ENCODE measurements around the gene MTHFD2L.

Gene MTHFD2L

GRCh38 chr4:74319470-74319869 lies 161.6 kb downstream of the MTHFD2L start:
- DNase-seq (ENCODE audit: low read depth), result no peak
- H3K4me3 ChIP-seq (ENCODE audit: low read depth, low read length), result no peak overlapping the region
- TF ChIP-seq CTCF (IDR thresholded peaks at IDR 0.05; ENCODE audit: control insufficient read depth, extremely low read depth, insufficient read depth), result no peak

GRCh38 chr4:74320559-74321118 lies 162.7 kb downstream of the MTHFD2L start:
- peak; percentile 56 for TF ChIP-seq CTCF (IDR thresholded peaks at IDR 0.05; ENCODE audit: control insufficient read depth, extremely low read depth, insufficient read depth)
- H3K4me3 ChIP-seq (ENCODE audit: low read depth, low read length), result no peak overlapping the region
- peak; percentile 41 for DNase-seq (ENCODE audit: low read depth)

GRCh38 chr4:74322301-74322700 lies 164.4 kb downstream of the MTHFD2L start:
- no peak overlapping the region for H3K4me3 ChIP-seq (ENCODE audit: low read depth, low read length)
- no peak for TF ChIP-seq CTCF (IDR thresholded peaks at IDR 0.05; ENCODE audit: control insufficient read depth, extremely low read depth, insufficient read depth)
- no peak for DNase-seq (ENCODE audit: low read depth)

- no peak overlapping the region for H3K4me3 ChIP-seq (ENCODE audit: low read depth, low read length)
- TF ChIP-seq CTCF (IDR thresholded peaks at IDR 0.05; ENCODE audit: control insufficient read depth, extremely low read depth, insufficient read depth), result no peak
These were observed 165.7 kb downstream of the MTHFD2L start for GRCh38 chr4:74323663-74324062.

GRCh38 chr4:74324262-74324661 lies 166.3 kb downstream of the MTHFD2L start:
- H3K4me3 ChIP-seq (ENCODE audit: low read depth, low read length), result no peak overlapping the region
- no peak for DNase-seq (ENCODE audit: low read depth)
- no peak for TF ChIP-seq CTCF (IDR thresholded peaks at IDR 0.05; ENCODE audit: control insufficient read depth, extremely low read depth, insufficient read depth)

More at GRCh38 chr4:74323663-74324062, 165.7 kb downstream of the MTHFD2L start:
- no peak for DNase-seq (ENCODE audit: low read depth)

- H3K4me3 ChIP-seq (ENCODE audit: low read depth, low read length), result no peak overlapping the region
- DNase-seq (ENCODE audit: low read depth), result no peak
- no peak for TF ChIP-seq CTCF (IDR thresholded peaks at IDR 0.05; ENCODE audit: control insufficient read depth, extremely low read depth, insufficient read depth)
These were observed 168.0 kb downstream of the MTHFD2L start for GRCh38 chr4:74325886-74326285.

GRCh38 chr4:74327762-74328161 lies 169.8 kb downstream of the MTHFD2L start:
- DNase-seq (ENCODE audit: low read depth), result no peak
- TF ChIP-seq CTCF (IDR thresholded peaks at IDR 0.05; ENCODE audit: control insufficient read depth, extremely low read depth, insufficient read depth), result no peak
- H3K4me3 ChIP-seq (ENCODE audit: low read depth, low read length), result no peak overlapping the region

All from LNCaP clone FGC (cell line).